GM13977 (cell line): ENCODE measurements around the gene RNU6-1.

Experiments used
- DNase-seq: peaks from one replicate; pipeline ENCODE4 v3.0.0; 2012; ENCODE audit warnings: low spot score
- CTCF ChIP-seq: IDR thresholded peaks from 2 replicates; pipeline ENCODE4 v1.5.1; 2012; ENCODE audit warnings: mild to moderate bottlenecking, control low read depth; ENCODE audit not compliant: insufficient read depth; ENCODE audit errors: extremely low read depth, missing control alignments
- in situ Hi-C: fragments of 300-500 bp; cut with MboI; formaldehyde crosslinking; loops from one replicate; pipeline ENCODE4 v1.12.0; 2022; ENCODE audit warnings: low sequenced_read_pairs, low pct_unique_long_range_greater_than_20kb, mixed read lengths, inconsistent platforms; ENCODE audit not compliant: unreplicated experiment

RNU6-1 gene

GRCh38 chr15:67839929-67840748 lies at the start of gene RNU6-1:
Gene RNU6-1 (minus strand): TSS chr15:67840045.
- in situ Hi-C loops: loop anchor here (10.0 kb wide), 2 partner anchors 375 to 895 kb away; no protein-coding TSS in a partner anchor
- DNase-seq: peak; percentile 93
- no peak for TF ChIP-seq CTCF

- no peak for DNase-seq
- no peak for TF ChIP-seq CTCF
- in situ Hi-C loops: no loop called here
Measured at GRCh38 chr15:67887776-67888175, 47.9 kb upstream of the RNU6-1 start.

GRCh38 chr15:67885861-67886260 lies 46.0 kb upstream of the RNU6-1 start:
- TF ChIP-seq CTCF: no peak
- in situ Hi-C loops: no loop called here
- no peak for DNase-seq

- no peak for TF ChIP-seq CTCF
- no peak for DNase-seq
- in situ Hi-C loops: no loop called here
Measured at GRCh38 chr15:67885175-67885523, 45.3 kb upstream of the RNU6-1 start.

GRCh38 chr15:67884514-67885174 lies 44.8 kb upstream of the RNU6-1 start:
- peak; percentile 54 for DNase-seq
- in situ Hi-C loops: no loop called here
- no peak for TF ChIP-seq CTCF

GRCh38 chr15:67884009-67884408 lies 44.2 kb upstream of the RNU6-1 start:
- no peak for DNase-seq
- in situ Hi-C loops: no loop called here

More at GRCh38 chr15:67884009-67884408, 44.2 kb upstream of the RNU6-1 start:
- no peak for TF ChIP-seq CTCF
